HPDE6-E6E7 (cell line): ENCODE measurements around the gene ABHD15.

Experiments
- DNase-seq: peaks from one replicate; pipeline ENCODE4 v3.0.0; 2011; ENCODE audit warnings: missing footprints; ENCODE audit errors: extremely low spot score

Gene ABHD15

DNA sequence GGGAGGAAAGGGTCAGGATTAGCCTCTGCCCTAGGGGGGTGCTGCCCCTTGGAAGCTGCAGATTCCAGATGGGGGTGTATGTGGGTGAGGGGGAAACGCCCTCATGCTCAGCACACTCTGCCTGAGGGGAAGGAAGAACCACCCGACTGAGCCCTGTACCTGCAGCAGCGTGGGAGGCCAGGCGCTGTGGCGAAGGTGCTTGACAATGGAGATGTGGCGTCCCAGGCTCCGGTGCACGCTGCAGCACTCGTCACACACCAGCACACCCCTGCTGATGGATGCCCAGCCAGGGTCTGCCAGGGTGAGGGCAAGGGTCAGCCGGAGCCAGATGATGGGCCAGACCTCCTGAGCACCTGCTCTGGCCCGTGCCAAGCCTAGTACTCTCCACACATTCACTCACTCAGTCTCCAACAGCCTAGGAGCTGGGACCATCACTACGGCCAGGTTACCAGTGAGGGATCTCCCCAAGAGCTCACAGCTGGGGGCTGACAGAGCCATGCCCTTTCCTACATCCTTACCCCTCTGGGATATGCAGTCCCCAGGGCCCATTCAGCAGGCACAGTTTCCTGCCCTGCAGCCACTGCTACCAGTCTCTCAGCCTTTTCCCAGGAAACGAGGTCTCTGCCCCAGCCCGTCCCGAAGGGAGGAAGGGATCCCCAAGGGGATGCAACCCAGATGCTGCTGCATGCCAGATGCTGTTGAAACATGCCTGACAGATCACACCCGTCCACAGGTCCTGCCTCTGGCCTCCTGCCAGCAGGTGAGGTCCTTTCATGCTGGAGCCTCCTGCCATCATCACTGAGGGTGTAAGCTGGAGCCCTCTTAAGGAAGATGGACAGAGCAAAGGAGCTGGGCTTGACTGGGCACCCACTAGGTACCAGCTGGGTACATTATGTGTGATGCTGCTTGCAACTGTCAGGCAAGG is 16.7 kb upstream of the ABHD15 start:
- peak; percentile 80 for DNase-seq

DNA sequence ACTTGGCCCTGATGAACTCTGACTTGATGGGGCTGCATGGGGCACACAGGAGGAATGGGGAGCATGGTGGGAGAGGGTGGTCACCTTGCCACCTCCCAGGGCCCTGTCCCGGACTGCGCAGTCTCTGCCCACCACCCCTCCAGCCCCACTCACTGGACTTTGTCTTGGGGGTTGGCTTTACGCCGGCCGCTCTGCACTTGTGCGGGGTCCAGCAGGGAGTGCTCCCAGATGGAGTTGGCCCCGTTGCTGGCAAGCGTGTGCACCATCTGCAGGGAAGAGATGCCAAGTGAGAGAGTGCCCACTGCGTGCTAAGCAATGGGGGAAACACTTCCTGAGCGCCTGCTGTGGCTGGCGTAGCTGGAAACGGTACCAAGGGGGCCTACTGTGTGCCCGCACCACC is 15.9 kb upstream of the ABHD15 start:
- DNase-seq, result no peak

DNA sequence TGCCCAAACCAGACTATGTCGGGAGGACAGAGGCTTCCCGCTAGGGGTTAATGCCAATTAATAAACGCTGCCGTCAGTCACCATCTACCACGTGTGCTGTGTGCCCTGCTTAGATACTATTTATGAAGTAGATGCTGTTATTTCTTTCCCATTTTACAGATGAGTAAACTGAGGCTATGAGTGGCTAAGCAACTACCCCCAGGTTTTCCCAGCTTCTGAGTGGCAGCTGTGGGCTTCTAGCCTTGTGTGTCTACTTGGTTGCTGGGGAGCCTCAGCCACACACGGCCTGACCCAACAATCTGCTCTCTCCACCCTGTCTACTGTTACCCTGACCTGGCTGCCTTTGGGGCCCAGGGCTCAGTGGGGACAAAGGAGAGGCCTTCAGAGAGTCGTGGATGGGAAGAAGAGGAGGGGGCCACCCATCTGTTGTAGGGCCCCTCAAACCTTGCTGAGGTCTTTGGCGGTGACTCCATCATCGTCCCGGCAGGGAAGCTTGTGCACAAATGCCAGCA is 15.5 kb upstream of the ABHD15 start:
- no peak for DNase-seq

DNA sequence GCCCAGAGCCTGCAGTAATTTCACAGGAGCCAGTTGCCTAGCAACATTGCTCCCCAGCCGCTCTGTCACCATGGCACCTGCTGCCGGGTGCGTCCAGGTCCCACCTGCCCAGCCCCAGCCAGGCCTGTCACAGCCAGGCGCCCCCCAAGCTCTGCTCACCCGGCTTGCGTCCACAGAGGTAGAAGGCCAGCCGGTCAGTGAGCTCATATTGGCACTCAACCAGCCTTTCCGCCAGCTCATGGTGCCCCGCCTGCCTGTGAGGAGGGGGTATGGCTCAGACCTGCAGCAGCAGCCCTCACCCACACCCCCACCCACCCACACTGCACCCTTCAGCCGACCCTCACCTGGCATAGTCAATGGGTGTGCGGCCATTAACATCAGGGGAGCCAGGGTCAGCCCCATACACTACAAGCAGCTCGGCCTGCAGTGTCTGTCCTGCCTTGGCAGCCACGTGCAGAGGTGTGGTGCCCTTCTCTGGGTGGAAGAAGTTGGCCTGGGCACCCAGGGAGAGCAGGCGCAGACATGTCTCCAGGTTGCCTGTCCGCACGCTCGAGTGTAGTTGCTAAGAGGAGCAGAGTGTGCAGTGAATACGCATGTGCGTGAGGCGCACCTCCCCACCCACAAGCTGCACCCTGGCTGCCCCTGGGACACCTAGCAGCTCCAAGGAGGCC is 14.9 kb upstream of the ABHD15 start:
- peak; percentile 78 for DNase-seq

DNA sequence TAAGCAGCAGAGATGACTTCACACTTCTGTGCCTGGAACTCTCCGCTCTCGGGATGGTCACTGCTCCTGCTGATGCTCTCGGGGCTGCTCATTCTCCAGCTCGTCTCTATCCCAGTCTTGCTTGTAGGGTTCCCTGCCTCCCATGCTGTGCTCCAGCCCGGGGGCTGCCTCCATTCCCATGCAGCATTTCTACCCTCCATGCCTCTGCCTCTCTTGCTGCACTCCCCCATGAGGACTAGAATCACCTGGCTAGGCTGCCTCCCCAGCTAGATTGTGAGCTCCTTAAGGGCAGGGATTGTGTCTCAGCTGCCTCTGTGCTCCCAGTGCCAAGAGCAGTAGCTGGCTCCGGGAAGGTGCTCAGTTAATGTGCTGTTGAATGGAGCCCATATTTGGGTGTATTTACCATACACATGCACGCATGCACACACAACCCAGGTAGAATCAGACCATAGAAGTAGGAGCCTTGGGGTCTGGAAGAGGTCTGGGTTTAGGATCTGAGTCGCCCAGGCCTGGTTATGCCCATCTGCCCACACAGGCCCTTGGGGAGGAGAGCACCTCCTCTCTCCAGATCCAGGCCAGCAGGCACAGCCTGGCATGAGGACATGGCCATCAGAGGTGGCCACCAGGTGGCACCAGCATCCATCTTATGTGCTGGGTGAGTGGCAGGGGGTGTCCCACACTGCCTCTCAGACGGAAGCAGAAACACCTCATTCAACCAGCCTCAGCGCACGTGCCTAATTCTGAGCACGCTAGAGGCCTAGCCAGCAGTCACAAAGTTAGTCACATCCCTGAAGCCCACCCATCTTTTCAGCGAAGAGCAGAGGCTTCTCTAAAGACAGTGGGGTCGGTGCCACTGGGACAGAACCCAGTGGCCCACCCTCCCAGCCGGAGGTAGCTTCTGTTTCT is 13.3 kb upstream of the ABHD15 start:
- peak; percentile 89 for DNase-seq

DNA sequence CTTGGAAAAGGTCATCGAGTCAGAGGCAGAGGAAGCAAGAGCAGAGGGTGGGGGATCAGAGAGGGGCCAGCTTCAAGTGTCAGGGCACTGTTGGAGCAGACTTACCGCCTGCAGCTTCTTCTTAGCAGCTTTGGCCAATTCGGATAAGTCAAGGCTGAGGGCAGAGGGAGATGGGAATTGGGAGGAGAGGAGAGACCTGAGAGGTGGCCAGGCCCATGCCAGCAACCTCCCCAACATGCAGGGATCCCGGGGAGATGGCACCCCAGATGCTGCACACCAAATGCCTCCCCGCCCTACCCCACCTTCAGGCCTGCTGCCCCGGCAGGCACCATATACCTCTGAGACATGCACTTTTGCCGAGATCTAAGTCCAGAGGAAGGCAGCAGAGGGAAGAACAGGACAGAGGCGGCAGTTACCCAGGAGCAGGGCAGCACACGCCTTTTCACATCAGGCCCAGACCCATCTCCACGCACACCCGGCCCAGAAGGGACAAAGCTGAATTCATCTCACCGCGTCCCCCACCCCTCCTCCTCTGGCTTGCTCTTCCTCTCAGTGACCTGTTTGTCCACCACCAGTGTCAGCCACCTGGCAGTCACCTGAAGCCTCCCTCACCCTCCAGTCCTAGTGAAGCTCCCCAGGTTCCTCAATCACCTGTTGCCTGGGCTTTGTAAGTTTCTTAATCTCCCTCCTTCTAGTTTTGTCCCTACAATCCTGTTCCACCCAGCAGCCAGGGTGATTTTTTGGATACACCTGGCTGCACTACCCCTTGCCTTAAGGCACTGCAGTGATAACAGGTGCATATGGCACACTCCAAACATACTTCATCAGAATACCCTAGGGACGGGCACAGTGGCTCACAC is 12.0 kb upstream of the ABHD15 start:
- no peak for DNase-seq

DNA sequence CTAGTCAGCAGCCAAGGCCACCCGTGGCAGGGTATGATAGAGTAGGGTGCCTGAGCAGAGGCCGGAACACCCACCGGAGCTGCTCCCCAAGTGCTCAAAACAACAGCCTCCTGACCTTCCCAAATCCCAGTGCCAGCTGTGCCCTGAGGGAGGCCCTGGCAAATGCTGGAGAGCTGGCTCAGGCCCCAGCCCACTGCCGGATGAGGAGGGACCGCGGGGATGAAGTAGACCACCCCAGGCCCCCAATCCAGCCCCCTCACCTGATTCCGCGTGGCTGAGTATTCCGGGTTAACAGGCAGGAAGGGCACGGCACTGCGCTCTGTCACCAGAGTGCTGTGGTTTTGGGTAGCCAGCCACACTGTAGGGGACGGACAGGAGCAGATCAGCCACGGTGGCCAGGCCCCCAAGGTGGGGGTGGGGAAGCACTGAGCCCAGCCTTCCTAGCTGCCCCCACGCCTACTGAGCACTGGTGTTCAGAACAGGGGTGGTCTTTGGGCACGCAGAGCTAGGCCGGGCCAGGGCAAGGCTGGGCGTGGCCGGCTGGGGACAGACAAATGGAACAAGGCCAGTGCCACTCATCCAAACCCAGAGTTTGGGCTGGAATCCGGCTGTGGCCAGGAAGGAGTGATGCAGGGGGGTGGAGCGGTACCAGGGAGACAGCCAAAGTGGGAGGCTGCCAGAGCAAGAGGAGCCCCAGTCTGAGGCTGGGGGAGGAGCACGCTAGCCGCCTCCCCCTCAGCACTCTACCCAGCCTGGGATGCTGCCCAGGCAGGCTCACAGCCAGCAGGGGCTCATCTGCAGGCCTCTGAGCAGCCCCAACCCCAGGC is 10.8 kb upstream of the ABHD15 start:
- no peak for DNase-seq

DNA sequence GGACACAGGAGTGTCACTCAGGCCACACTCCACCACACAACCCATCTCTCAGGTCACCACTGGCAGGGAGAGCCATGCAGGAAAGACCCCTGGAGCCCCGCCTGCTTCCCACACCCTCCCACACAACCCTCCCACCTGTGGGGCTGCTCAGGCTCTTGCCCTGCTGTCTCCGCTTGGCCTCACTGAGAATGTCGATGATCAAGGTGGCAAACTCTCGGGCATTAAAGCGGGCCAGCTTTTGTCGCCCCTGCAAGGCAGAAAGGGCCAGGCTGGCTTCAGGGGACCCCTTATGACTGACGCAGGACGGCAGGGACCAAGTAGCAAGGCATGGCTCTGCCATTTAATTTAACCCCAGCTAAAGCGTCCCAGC is 10.1 kb upstream of the ABHD15 start:
- DNase-seq, result no peak

DNA sequence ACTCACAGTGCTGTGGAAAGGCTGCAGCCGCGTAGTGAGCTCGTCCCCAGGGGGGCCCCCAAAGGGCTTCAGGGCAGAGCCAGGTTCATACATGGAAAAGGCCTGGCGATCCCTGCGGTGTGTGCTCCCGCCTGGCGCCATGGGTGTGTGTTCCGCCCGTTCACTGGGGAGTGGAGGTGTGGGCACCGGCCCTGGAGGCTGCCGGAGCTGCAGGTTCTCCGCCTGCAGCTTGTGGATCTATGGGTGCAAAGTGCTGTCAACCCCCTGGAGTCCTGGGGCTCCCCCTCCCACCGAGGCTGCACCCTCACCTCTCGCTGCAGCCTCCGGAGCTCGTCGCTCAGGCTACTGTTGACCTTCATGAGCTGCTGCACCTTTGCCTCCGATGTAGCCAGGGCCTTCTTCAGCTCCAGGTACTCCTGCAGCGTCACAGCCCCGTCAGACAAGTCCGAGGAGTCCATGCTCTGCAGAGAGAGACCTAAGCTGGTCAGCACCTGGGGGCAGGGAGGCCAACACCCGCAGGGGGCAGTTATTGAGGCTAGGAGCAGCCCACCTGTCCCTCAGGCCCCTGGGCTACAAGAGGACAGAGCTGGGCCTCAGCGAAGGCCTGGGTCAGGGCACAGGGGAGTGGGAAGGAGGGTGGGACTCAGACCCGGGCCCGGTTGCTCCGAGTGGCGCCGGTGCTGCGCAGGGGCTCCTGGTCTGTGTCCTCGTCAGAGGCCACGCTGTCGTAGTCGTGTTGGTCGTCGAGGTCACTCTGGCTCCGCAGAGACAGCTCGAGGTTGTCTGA is 9.6 kb upstream of the ABHD15 start:
- DNase-seq, result no peak

DNA sequence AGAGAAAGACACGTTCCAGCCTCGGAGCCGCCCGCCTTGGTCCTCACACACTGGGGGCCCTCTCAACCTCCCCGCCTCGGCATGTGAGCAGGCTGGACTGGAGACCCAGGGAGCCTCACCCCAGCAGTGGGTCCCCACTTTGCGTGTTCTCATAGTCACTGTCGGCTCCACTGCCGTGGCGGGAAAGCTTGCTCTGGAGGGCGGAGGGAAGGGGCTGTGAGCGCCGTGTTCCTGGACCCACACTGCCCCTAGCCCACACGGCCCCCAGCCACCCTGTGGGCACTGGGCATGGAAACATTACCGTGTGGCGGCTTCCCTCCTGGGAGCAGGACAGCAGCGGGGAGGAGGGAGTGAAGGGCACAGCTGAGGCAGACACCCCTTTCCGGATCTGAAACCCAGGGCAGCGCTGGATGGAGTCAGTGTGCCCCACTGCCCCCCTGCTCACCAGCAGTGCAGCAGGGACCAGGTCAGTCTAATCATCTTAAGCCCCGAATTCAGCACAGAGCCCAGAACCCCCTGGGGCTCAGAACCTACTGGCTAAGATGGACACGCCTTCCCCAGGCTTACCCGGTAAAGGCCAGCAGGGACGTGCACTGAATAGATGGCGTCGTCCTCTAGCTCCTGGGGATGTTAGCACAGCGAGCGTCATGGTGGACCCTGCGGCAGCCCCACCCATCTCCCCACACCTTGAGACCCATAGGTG is 8.8 kb upstream of the ABHD15 start:
- DNase-seq, result no peak

DNA sequence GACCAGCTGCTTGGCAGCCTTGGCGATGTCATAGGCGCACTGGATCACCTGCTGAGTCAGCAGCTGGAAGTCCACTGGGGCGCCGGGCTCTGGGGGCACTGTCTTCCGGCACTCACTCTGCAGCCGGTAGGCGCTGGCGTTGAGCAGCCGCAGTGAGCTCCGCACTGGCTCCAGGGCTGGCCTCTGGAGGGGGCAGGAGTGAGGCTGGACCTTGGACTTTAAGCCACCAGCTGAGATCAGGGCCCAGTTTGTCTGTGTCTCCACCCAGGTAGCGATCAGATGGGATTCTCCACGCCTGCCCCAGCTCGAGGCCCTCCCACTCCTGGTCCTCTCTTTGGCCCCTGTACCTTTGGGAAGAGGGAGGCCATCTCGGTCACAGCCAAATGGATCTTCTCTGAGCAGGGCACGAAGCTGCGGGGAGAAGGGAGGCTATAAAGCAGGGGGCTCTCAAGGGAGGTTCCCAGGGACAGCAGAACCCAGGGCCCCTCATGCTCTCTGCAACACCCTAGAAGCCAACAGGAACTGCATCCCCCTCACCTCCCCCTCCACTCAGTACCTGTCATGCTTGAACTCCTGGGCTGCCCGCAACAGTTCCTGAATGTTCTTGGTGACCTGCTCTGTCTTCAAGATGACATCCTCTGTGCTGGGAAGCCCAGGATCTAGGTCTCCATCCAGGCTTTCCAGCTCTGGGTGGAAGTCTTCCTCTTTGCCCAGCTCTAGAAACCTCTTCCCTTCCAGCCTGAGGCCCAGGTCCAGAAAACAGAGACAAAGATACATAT is 8.1 kb upstream of the ABHD15 start:
- DNase-seq, result no peak

DNA sequence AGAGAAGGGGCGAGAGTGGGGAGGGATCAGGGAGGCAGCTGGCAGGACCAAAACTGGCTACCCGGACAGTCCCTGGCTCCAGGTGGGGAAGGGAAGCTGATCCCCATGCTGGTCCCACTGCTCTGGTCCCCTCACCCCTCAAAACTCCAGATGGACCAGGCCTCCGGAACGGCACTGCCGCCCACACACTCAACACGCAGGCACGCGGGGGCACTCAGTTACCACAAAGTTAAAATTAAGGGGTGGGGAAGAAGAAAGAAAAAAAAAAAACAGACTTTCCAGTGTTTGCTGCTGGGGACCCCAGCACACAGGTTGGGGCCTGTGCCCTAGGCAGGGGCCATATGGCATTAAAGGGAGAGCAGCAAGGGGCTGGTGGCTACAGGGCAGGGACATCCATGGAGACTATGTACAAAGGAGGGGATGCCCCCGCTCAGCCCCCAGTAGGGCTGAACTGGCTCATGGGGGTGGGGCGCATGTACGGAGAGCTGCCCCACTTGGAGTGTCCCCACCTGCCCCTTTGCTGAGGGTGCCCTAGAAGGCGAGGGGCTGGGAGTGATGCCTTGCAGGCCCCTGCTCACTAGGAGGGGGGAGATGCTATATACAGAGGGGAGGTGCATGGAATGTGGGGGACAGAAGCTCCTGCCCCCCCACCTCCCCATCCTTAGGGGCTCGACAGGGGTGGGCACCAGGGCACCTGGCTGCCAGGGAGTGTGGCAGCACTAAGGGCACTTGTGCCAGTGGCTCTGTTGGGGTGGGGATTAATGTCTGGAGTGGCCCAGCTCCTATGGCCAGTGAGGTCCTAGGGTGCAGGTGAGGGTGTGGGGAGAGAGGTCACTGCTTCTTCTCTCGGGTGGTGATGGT is 7.3 kb upstream of the ABHD15 start:
- DNase-seq, result no peak

DNA sequence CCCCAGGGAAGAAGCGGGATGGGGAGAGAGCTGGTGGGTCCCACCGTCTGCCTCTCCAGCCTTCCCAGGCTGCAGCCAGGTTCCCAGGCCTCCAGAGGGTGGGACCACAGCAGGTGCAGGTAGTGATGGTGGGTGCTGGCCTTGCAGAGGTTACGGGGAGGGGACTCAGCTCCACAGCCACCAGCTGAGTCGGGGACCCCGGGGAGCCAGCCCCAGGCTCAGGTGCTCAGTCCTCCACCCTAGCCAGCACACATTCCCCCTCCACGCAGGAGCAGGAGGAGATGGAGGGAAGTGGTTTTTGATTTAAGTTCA is 6.7 kb upstream of the ABHD15 start:
- DNase-seq, result no peak

DNA sequence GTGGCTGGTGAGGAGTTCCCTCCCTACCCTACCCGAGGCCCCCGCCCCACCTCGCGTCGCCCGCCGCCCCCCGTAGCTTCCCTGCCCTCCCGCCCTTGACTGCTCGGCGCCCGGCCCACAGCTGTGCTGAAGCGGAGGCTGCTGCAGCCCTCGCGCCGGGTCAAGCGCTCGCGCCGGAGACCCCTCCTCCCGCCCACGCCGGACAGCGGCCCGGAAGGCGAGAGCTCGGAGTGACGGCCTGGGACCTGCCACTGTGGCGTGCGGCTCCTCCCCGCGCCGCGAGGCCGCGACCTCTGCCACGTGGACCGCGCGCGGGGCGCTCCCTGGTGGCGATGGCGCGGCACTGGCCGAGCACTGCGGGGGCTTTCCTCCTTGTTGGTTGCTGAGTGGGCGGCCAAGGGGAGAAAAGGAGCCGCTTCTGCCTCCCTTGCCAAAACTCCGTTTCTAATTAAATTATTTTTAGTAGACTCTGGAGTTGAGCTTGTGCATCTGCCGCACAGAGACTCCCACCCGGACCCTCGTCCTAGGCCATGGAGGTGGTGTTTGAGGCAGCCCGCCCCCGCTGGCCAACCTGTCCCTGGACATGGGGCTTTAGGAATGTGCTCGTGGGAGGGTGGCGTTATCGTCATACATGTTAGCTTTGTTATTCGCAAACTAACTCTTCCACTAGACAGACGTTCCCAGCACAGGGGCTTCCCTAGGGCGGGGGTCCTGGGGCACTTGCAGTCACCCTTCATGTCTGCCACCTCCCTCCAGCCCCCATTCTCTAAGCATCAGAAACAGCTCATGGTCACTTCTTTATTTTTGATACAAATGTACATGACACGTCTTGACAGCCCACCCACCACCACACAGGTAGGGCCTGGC is 6.1 kb upstream of the ABHD15 start:
- no peak for DNase-seq

DNA sequence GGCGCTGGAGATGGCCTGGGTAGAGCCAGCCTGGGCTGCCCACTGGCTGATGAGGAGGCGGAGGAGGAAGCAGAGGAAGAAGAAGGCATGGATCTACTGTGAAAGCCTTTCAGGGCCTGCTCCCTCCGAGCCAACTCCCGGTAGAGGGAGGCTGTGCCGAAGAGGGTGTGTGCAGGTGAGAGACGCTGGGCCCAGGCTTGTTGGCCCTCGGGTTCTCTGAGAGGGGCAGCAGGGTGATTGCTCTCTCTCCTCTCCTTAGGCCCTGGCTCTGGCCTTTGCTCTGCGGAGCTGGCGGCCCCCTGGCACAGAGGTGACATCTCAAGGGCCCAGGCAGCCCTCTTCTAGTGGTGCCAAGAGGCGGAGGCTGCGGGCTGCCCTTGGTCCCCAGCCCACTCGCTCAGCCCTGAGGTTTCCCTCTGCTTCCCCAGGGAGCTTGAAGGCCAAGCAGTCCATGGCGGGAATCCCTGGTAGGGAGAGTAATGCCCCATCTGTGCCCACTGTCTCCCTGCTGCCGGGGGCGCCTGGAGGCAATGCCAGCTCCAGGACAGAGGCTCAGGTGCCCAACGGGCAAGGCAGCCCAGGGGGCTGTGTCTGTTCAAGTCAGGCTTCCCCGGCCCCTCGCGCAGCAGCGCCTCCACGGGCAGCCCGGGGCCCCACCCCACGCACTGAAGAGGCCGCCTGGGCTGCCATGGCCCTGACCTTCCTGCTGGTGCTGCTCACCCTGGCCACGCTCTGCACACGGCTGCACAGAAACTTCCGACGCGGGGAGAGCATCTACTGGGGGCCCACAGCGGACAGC is 5.2 kb upstream of the ABHD15 start:
- no peak for DNase-seq
